Fibroblast of lung (primary cell): ENCODE data around the gene SVBP.

ENCODE experiments used
- EZH2 ChIP-seq: IDR thresholded peaks from 2 replicates; pipeline ENCODE4 v1.5.1; 2012; ENCODE audit warnings: low read length, control low read depth, mild to moderate bottlenecking; ENCODE audit errors: missing control alignments
- TF ChIP-seq, protein P1 (sequence below), 2 donors: IDR thresholded peaks in 1 of 2; conservative IDR thresholded peaks in 1 of 2; 1 replicate in 1 of 2; 2 replicates in 1 of 2; pipeline ENCODE4 v1.5.1; 2011 to 2012; ENCODE audit warnings: low read length in 2 of 2, control low read depth in 1 of 2, inconsistent platforms in 1 of 2, low read depth in 1 of 2, mild to moderate bottlenecking in 1 of 2

GRCh38 chr1:42845866-42846256 lies 28.7 kb upstream of the SVBP start:
- no peak for TF ChIP-seq EZH2
- TF ChIP-seq, protein P1, sequence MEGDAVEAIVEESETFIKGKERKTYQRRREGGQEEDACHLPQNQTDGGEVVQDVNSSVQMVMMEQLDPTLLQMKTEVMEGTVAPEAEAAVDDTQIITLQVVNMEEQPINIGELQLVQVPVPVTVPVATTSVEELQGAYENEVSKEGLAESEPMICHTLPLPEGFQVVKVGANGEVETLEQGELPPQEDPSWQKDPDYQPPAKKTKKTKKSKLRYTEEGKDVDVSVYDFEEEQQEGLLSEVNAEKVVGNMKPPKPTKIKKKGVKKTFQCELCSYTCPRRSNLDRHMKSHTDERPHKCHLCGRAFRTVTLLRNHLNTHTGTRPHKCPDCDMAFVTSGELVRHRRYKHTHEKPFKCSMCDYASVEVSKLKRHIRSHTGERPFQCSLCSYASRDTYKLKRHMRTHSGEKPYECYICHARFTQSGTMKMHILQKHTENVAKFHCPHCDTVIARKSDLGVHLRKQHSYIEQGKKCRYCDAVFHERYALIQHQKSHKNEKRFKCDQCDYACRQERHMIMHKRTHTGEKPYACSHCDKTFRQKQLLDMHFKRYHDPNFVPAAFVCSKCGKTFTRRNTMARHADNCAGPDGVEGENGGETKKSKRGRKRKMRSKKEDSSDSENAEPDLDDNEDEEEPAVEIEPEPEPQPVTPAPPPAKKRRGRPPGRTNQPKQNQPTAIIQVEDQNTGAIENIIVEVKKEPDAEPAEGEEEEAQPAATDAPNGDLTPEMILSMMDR (conservative IDR thresholded peaks at IDR 0.05 in 1 of 2, IDR thresholded peaks at IDR 0.05 in 1 of 2; ENCODE audit: low read depth in 1 of 2, low read length in 2 of 2), result no peak
